ENCODE measurements around the gene LIN28B.
"Not testable (repeated sequence)": the region's sequence is repeated elsewhere in the genome, so short reads cannot be mapped to it uniquely, and the experiment has no call there.

LIN28B gene

DNA sequence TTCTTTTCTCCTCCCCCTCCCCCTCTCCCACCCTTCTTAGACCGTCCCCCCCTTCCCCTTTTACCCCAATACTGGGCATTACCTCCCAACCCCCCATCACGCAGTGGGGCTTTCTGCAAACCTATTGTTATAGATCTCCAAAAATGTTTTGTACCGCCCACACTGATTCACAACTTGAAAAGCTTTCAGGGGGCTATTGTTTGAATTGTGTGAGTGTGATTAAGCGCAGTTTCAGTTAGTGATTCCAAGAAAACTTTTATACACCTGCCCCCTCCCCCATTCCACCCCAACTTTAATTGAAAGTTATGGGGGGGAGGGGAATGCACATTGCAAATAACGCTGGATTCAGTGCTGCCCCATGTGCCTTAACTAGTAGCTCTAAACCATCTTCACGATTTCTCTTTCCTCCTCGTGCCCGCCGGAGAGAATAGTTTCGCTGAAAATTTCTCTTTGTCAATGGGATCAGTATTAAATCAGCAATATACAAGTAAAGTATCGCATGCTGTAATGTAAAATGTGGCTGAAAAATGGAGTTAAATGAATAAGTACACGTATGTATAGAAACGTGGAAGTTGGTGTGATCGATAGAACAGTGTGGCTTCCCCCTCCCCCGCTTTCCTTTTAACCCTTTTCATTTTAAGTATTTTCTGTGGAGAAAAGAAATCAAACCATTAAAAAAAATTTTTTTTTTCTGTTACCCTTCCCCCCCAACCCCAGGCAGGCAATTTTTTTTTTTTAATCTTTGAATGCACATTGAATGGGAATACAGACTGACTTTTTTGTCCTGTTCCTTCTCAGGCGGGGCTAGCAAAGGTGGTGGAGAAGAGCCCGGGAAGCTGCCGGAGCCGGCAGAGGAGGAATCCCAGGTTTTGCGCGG, 632 bp downstream of the LIN28B start:
- DNase-seq = peak; percentile 1

DNA sequence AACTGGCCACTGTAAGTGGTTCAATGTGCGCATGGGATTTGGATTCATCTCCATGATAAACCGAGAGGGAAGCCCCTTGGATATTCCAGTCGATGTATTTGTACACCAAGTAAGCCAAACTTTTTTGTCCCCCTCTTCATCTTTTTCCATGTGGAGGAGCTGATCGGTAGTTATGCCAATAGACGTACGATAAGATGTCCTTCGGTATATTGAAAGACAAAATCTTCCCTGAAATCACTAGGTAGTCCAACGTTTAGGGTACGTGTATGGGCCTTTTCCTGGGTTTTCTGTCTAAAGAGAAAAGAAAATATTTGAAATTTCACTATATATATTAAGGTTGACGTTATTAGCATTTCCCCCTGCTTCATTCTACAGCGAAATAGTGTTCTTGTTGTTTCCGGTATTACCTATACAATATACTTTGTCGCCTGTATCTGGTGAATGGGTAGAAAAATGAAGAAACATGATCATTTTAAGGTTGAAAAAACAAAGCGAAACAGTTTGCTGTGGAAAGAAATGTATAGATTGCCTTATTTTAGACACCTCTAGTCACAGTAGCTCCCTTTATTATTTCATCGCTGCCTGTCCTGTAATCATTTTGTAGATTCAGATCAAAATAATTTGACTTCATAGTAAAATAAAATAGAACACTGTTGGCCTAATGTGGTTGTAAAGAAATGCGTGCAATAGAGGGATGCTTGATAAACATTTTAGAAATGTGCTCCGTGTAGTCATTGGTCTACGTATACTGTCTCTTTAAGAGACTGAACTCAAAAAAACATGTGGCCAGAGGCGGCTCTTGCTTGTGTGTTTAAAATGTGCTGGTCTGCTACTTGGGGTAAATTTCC, 1.5 kb downstream of the LIN28B start:
- no peak for DNase-seq

DNA sequence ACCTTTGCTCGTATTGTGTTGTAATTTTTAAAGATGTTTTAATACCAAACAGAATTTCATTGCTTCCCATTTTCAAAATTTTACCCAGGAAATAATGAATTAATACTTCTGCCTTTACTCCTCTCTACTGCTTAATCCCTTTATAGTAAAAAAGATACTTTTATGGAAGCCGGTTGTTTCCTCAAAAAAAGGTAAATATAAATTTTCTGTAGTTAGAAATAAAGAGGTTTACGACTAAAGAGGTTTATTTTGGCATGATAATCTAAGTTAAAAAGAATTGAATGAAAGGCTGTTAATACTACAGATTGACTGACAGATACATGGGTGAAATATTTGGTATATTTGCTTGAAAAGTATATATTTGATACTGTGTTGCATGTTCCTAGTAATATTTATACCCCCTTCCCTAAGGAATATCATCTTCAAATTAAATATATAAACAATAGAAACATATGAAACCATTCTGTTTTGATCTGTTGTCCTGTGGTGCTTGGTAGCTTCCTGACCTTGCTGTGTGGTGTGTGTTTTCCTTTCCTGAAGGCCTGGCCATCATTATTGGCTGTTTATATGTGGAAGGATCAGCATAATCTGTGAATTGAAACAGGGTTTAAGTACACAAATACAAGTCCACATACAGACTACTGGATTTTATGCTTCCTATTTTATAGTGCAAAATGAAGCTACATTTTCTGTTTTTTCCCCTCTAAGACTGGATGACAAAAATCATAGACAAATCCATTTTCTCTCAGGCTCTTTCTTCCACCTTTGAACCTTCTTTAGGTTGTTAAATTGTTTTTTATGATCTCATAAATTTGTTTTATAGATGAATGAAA, 2.3 kb downstream of the LIN28B start:
- no peak for DNase-seq

DNA sequence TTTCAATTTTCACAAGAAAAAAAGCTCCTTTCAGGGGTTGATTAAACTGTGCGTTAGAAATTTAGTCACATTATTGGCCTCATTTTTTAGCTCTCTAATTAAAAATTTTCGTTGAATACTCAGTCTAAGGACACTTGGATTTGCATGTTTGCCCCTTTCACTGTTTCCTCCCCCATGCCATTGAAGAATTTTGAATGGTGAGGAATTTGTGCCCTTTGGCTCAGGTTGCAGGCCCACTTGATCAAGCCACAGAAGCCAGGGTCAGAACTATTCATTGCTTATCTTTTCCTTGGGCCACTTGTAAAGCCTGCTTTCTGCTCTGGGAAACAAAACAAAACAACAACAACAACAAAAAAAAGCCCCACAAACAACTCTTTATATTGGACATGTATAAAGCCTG, 12.2 kb downstream of the LIN28B start:
- DNase-seq = no peak

DNA sequence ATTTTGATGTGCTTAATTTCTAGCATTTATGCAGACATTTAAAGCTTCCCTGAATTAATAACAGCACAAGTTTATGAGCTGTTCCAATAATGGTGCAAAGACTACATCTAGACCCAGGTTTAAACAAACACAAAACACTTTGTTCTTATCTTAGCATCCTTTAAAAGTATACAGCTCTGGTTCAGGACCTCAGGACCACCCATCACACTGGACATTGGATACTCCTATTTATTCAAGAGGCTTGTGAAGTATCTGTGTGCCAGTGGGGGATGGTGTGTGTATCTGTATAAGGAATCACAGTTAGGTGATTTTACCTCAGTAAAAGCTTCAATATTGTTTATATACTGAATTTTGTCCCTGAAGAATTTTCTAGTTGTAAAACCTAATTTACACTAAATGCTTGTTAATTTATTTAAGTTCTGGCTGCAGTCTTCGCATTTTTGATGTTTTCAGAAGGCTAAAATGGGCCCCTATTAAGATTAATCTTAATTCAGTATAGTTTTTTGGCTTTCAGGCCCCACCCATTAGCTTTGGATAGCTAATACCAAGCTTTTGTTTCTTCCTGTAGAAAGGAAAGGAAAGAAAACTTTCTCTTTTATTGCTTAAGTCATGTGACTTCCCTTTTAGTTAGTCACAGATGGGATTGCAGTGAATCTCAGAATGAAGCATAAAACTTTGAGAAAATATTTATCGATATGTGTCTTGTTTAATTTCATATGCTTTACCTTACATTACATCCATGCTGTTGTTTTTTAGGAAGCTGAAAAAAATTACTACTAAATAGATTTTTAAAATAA, 13.1 kb downstream of the LIN28B start:
- no peak for DNase-seq

DNA sequence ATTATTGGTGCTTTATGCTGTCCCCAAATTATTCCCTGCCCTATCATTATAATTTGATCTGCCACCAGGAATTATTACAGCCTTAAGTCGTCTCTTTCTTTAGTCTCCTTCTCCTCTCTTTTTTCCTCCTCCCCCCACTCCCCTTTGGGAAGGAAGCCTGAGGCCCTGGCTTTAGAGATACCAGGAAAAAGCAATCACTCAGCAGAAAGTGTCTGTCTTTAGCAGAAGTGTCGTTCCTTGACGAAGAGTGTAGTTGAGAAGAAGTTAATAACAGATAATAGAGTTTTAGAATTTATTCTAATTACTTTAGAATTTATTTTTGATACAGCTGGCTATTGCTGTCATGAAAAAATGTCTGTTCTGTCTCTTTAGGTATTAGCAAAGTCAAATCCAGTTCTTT, 16.5 kb downstream of the LIN28B start:
- no peak for DNase-seq

DNA sequence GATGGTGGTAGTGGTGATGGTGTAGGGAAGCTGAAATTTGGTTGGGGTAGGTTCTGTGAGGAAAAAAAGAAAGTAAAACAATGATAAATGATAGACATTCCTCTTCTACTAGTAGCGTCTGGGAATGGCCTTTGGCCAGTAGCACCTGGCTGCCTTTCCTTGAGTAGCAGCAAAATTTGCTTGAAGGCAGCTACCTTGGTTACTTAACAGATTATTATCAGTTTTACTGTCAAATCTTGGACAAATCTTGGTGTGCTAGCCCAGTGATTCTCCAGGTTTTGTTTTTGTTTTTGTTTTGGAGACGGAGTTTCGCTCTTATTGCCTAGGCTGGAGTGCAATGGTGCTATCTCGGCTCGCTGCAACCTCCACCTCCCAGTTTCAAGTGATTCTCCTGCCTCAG, 26.4 kb downstream of the LIN28B start:
- no peak for DNase-seq

DNA sequence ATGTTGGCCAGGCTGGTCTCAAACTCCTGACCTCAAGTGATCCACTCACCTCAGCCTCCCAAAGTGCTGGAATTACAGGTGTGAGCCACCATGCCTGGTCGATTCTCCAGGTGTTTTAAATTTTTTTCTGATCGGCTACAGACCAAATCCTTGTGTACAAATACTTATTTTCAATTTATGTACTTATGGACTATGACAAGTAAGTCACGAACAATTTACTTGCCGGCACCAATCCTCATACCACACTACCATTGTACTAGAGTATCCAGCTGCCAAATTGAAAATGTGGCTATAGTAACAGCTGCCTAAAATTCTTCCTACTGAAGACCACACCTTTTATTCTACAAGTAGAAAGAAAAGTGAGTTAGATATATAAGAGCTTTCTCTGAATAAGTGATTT, 26.9 kb downstream of the LIN28B start:
- DNase-seq = no peak

DNA sequence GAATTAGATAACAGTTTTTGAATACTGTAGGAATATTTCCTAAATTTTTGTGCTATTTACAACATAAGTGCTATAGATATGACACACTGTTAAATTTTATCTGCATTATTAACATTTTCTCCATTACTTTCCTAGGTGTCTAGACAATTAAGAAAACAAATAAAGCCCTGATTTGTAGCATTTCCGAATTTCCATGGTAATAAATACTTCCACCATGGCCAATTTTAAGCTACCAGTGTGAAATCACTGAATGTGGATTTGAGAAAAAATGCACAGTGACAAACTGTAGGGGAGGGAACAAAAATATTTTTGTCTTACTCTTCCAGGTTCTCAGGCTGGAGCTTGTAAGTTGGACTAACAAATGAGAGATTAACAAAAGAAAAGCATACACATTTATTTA, 27.9 kb downstream of the LIN28B start:
- no peak for DNase-seq

DNA sequence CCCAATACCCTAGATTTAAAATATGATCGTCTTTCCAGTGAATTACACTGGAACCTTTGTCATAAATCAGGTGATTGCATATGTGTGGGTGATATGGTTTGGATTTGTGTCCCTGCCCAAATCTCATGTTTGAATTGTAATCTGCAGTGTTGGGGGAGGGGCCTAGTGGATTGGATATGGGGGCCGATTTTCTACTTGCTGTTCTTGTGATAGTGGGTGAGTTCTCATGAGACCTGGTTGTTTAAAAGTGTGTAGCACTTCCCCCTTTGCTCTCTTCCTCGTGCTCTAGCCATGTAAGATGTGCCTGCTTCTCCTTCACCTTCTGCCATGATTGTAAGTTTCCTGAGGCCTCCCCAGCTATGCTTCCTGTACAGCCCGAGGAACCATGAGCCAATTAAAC, 29.0 kb downstream of the LIN28B start:
- not testable (repeated sequence) for DNase-seq

DNA sequence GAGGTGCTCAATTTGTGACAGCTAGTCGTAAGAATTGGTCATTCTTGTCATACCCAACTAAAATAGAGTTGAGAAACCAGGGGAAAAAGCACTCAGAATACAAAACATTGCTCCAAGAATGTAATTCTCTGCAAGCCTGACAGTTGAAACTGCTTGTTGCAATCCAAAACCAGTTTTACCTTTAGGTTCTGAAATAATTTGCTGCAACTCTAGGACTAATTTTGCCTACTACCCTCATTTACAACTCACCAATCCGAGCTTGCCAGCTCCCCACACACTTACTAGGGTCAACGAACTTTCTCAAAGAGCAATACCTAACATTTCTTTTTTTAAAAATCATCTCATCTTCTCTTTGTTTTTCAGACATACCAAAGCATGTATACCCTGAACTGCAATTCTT, 29.7 kb downstream of the LIN28B start:
- no peak for DNase-seq

DNA sequence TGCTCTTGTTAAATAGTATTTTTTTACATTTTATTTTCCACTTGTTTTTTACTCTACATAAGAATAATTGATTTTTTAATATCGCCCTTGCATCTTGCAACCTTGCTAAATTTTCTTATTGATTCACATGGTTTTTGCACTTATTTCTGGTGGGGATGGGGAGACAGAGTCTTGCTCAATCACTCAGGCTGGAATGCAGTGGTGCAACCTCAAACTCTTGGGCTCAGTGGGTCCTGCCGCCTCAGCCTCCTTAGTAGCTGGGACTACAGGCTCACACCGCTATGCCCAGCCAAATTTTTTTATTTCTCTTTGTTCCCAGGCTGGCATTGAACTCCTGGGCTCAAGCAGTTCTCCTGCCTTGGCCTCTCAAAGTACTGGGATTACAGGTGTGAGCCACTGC, 30.3 kb downstream of the LIN28B start:
- no peak for DNase-seq

DNA sequence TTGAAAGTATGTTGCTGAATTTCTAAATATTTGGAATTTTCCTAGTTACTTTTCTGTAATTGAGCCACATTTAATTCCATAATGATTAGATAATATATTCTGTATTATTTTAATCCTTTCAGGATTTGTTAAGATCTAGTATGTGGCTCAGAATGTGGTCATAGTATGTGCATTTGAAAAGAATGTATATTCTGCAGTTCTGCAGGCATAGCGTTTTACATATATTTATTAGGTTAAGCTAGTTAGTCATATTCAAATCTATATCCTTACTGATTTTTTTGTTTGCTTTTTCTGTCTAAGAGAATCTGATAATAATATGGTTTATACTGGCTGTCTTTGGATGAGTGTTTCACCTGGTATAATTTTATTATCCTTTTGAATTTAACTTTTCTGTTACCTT, 33.2 kb downstream of the LIN28B start:
- DNase-seq = no peak

DNA sequence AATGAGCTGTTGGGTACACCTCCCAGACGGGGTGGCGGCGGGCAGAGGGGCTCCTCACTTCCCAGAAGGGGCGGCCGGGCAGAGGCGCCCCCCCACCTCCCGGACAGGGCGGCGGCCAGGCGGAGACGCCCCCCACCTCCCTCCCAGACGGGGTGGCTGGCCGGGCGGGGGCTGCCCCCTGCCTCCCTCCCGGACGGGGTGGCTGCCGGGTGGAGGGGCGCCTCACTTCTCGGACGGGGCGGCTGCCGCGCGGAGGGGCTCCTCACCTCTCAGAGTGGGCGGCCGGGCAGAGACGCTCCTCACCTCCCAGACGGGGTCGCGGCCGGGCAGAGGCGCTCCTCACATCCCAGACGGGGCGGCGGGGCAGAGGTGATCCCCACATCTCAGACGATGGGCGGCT, 34.2 kb downstream of the LIN28B start:
- not testable (repeated sequence) for DNase-seq

DNA sequence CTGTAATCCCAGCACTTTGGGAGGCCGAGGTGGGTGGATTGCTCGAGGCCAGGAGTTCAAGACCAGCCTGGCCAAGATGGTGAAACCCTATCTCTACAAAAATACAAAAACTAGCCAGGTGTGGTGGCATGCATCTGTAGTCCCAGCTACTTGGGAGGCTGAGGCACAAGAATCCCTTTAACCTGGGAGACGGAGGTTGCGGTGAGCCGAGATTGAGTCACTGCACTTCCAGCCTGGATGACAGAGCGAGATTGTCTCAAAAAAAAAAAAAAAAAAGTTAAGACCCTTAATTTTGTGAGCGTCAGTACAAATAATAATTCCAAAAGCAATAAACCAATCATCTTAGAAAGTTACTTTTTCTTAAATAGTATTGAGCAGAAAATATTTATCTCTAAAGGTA, 36.7 kb downstream of the LIN28B start:
- DNase-seq = not testable (repeated sequence)

DNA sequence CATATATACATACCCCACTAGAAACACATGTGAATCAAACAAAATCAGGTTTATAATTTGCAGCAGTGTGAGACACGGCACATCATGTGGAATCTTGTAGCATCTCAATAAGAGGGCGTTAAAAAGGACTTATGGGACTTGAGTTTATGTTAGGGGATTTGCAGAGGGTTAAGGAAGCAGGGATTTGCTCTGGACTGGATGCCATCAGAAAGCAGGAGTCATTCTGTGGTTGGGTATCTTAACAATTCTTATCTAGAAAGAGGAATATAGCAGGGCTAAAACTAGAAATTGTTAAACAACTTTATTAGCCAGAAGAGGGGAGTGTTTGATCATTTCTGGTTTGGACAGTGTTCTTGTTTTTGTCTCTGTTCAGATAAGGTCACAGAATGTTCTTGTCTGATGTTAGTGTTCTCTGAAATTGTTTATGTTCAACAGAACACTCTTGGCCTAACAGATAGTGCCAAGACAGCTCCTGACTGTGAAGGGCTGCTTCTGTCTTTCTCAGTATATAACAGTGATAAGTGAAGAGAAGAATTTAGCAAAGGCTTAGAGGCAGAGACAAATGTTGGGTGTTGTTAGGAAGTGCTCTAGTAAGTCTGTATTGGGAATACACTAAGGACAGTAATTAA, 39.2 kb downstream of the LIN28B start:
- no peak for DNase-seq

DNA sequence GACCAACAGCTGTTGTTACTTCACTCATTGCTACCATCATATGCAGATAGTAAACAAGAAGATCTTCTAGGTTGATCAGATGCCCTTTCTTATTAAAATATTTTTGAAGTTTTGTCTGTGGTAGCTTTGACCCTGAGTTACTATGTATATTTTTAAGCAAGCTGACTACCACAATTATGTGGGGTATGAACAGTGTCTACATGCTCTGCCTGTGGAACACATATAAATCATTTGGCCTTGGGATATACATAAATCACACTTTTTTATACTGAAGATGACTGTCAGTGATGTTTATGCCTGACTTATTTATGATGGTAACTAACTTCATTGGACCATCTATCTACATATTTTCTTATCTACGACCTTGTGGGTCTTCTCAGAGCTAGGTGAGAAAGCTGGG, 44.2 kb downstream of the LIN28B start:
- DNase-seq = no peak

DNA sequence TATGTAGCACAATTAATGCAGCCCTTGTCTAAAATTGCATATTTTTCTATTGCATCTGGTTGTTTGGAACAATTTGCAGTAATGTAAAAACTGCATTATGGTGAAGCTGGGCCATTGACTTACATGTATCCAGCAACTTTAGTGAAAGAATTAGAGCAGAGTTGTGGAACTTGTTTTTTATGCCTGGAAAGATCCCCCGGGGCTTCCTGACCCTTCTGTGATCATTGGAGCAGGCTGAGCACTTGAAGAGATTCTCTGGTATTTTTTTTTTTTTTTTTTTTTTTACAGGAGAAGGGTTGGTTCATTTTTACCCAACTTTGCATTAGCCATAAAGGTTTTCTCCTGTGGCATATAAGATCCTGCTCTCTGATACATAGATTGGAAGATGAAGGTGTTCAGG, 45.0 kb downstream of the LIN28B start:
- DNase-seq = no peak

DNA sequence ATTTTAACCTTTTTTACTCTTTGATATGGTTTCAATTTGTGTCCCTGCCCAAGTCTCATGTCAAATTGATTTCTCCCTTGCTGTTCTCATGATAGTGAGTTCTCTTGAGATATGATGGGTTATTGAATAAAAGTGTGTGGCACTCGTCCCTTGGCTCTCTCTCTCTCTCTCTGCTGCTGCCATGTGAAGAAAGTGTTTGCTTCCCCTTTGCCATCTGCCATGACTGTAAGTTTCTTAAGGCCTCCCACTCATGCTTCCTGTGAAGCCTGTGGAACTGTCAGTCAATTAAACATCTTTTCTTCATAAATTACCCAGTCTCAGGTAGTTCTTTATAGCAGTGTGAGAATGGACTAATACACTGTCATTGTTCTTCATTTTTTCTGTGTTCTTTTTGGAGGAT, 48.5 kb downstream of the LIN28B start:
- no peak for DNase-seq

DNA sequence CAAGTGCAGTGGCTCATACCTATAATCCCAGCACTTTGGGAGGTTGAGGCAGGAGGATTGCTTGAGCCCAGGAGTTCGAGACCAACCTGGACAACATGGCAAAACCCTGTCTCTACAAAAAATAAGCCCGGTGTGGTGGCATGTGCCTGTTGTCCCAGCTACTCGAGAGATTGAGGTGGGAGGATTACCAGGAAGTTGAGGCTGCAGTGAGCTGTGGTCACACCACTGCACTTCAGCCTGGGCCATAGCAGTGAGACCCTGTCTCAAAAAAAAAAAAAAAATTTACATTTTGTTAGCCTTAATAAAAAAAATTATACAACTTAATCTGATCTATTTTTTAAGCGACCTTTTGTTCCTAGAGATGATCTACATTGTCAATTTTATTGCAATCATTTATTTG, 56.6 kb downstream of the LIN28B start:
- not testable (repeated sequence) for DNase-seq

DNA sequence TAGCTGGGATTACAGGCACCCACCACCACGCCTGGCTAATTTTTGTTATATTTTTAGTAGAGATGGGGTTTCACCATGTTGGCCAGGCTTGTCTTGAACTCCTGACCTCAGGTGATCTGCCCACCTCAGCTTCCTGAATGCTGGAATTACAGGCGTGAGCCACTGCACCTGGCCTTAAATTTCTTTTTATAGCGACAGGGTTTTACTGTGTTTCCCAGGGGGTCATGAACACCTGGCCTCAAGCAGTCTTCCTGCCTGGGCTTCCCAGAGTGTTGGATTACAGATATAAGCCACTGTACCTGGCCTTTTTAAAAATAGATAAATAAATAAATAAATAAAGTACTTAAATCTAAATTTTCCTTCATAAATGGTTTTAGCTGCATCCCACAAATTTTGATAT, 57.5 kb downstream of the LIN28B start:
- DNase-seq = no peak

DNA sequence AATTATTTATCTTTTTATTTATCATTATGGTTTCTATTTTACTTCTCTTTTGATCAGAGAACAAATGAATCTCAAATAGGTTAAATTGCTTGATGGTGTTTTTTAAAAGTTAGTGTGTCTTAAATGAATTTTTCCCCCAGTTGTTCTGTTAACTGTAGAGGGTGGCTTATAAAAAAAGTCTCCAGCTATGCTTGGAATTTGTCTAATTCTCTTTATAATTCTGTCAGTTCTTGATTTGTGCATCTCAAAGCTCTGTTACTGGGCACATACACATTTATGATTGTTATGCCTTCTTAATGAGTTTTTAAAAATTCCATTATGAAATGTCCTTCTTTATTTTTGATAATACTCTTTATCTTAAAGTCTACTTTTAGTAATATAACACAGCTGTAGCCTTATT, 58.0 kb downstream of the LIN28B start:
- DNase-seq = no peak
